ENCODE results near the gene NAXD.

NAXD gene

GRCh38 chr13:110689041-110689440 is 73.7 kb downstream of the NAXD start:
- H3K4me1 ChIP-seq (ENCODE audit: control insufficient read depth in 1 of 2, insufficient read depth in 1 of 2, low read depth in 1 of 2, low read length in 1 of 2): no peaks in the 10 kb centered on the region
- no peaks in the 10 kb centered on the region for H3K27me3 ChIP-seq
- no peak for TF ChIP-seq CTCF (IDR thresholded peaks at IDR 0.05)
- peaks cover 48% of the 10 kb centered on the region for H3K36me3 ChIP-seq
- H3K27ac ChIP-seq: no peak overlapping the region
- H3K9me3 ChIP-seq: no peaks in the 10 kb centered on the region
- H3K4me3 ChIP-seq (ENCODE audit: low read depth in 1 of 2, low read length in 1 of 2): no peak overlapping the region
